GM23248 (cell line): ENCODE data around the gene ENTPD3.

Source experiments
- EZH2 ChIP-seq: fragments of 200-600 bp; sonication (generic); IDR thresholded peaks from 2 replicates; pipeline ENCODE4 v1.6.1; 2018; ENCODE audit warnings: antibody characterized with exemption, mild to moderate bottlenecking; ENCODE audit not compliant: insufficient read depth, poor library complexity, severe bottlenecking
- EZH2phosphoT487 ChIP-seq: fragments of 200-600 bp; sonication (generic); IDR thresholded peaks from 2 replicates; pipeline ENCODE4 v1.6.1; 2018; ENCODE audit warnings: antibody characterized with exemption, moderate library complexity, mild to moderate bottlenecking, low read depth; ENCODE audit not compliant: insufficient read depth

GRCh38 chr3:40445062-40445461 is 58.1 kb downstream of the ENTPD3 start:
- TF ChIP-seq EZH2phosphoT487 (no peak), EZH2 (no peak)
